ENCODE data around the gene TTN.

The TTN gene

GRCh38 chr2:178574789-178575188, 232.4 kb downstream of the TTN start:
- Histone ChIP-seq H3K27ac (no peak overlapping the region), H3K36me3 (ENCODE audit: insufficient read depth) (no peaks in the 10 kb centered on the region), H3K4me1 (ENCODE audit: low read depth, poor library complexity, severe bottlenecking) (no peaks in the 10 kb centered on the region), H3K4me3 (IDR thresholded peaks at IDR 0.05; ENCODE audit: insufficient read depth, low read depth, low read length) (no peak overlapping the region), H3K27me3 (ENCODE audit: insufficient read depth, low read depth) (no peaks in the 10 kb centered on the region), H3K9ac (no peak overlapping the region), H3K79me2 (ENCODE audit: insufficient read depth, low read depth) (no peaks in the 10 kb centered on the region), H3K4me2 (no peak overlapping the region), H4K20me1 (ENCODE audit: insufficient read depth) (no peaks in the 10 kb centered on the region), H2AFZ (ENCODE audit: low read depth) (no peak overlapping the region)
- no peak for TF ChIP-seq CTCF (conservative IDR thresholded peaks at IDR 0.05; ENCODE audit: low read depth, low read length)

GRCh38 chr2:178568227-178568626, 239.0 kb downstream of the TTN start:
- H3K4me3 ChIP-seq (IDR thresholded peaks at IDR 0.05; ENCODE audit: insufficient read depth, low read depth, low read length), result no peak overlapping the region
- no peaks in the 10 kb centered on the region for H3K4me1 ChIP-seq (ENCODE audit: low read depth, poor library complexity, severe bottlenecking)
- H3K36me3 ChIP-seq (ENCODE audit: insufficient read depth), result no peaks in the 10 kb centered on the region
- H4K20me1 ChIP-seq (ENCODE audit: insufficient read depth), result no peaks in the 10 kb centered on the region
- no peak overlapping the region for H2AFZ ChIP-seq (ENCODE audit: low read depth)
- no peaks in the 10 kb centered on the region for H3K79me2 ChIP-seq (ENCODE audit: insufficient read depth, low read depth)
- H3K4me2 ChIP-seq, result no peak overlapping the region
- no peak overlapping the region for H3K9ac ChIP-seq
- H3K27ac ChIP-seq, result no peak overlapping the region
- no peaks in the 10 kb centered on the region for H3K27me3 ChIP-seq (ENCODE audit: insufficient read depth, low read depth)
- no peak for TF ChIP-seq CTCF (conservative IDR thresholded peaks at IDR 0.05; ENCODE audit: low read depth, low read length)

GRCh38 chr2:178553047-178553446, 254.2 kb downstream of the TTN start:
- Histone ChIP-seq H3K27ac (no peak overlapping the region), H2AFZ (ENCODE audit: low read depth) (no peak overlapping the region), H3K27me3 (ENCODE audit: insufficient read depth, low read depth) (no peaks in the 10 kb centered on the region), H3K4me1 (ENCODE audit: low read depth, poor library complexity, severe bottlenecking) (peaks cover 2% of the 10 kb centered on the region), H3K36me3 (ENCODE audit: insufficient read depth) (no peaks in the 10 kb centered on the region), H4K20me1 (ENCODE audit: insufficient read depth) (no peaks in the 10 kb centered on the region), H3K79me2 (ENCODE audit: insufficient read depth, low read depth) (no peaks in the 10 kb centered on the region), H3K4me3 (IDR thresholded peaks at IDR 0.05; ENCODE audit: insufficient read depth, low read depth, low read length) (no peak overlapping the region), H3K9ac (no peak overlapping the region), H3K4me2 (no peak overlapping the region)
- no peak for TF ChIP-seq CTCF (conservative IDR thresholded peaks at IDR 0.05; ENCODE audit: low read depth, low read length)

GRCh38 chr2:178550352-178550751, 256.9 kb downstream of the TTN start:
- Histone ChIP-seq H3K4me2 (no peak overlapping the region), H3K4me3 (IDR thresholded peaks at IDR 0.05; ENCODE audit: insufficient read depth, low read depth, low read length) (no peak overlapping the region), H3K36me3 (ENCODE audit: insufficient read depth) (no peaks in the 10 kb centered on the region), H3K9ac (no peak overlapping the region), H3K27ac (no peak overlapping the region), H4K20me1 (ENCODE audit: insufficient read depth) (no peaks in the 10 kb centered on the region), H3K79me2 (ENCODE audit: insufficient read depth, low read depth) (no peaks in the 10 kb centered on the region), H3K27me3 (ENCODE audit: insufficient read depth, low read depth) (no peaks in the 10 kb centered on the region), H3K4me1 (ENCODE audit: low read depth, poor library complexity, severe bottlenecking) (no peaks in the 10 kb centered on the region), H2AFZ (ENCODE audit: low read depth) (no peak overlapping the region)
- TF ChIP-seq CTCF (conservative IDR thresholded peaks at IDR 0.05; ENCODE audit: low read depth, low read length), result no peak

GRCh38 chr2:178542569-178542968, 264.7 kb downstream of the TTN start:
- no peak for TF ChIP-seq CTCF (conservative IDR thresholded peaks at IDR 0.05; ENCODE audit: low read depth, low read length)
- H3K4me1 ChIP-seq (ENCODE audit: low read depth, poor library complexity, severe bottlenecking), result no peaks in the 10 kb centered on the region
- no peak overlapping the region for H3K4me2 ChIP-seq
- no peaks in the 10 kb centered on the region for H3K36me3 ChIP-seq (ENCODE audit: insufficient read depth)
- H3K79me2 ChIP-seq (ENCODE audit: insufficient read depth, low read depth), result no peaks in the 10 kb centered on the region
- no peak overlapping the region for H3K4me3 ChIP-seq (IDR thresholded peaks at IDR 0.05; ENCODE audit: insufficient read depth, low read depth, low read length)
- H3K27ac ChIP-seq, result no peak overlapping the region
- no peaks in the 10 kb centered on the region for H3K27me3 ChIP-seq (ENCODE audit: insufficient read depth, low read depth)
- no peak overlapping the region for H2AFZ ChIP-seq (ENCODE audit: low read depth)
- no peaks in the 10 kb centered on the region for H4K20me1 ChIP-seq (ENCODE audit: insufficient read depth)
- no peak overlapping the region for H3K9ac ChIP-seq

All from KMS-11 (cell line).